ENCODE results near the gene OR11H12.
"Not testable (repeated sequence)": the region's sequence is repeated elsewhere in the genome, so short reads cannot be mapped to it uniquely, and the experiment has no call there.

DNA sequence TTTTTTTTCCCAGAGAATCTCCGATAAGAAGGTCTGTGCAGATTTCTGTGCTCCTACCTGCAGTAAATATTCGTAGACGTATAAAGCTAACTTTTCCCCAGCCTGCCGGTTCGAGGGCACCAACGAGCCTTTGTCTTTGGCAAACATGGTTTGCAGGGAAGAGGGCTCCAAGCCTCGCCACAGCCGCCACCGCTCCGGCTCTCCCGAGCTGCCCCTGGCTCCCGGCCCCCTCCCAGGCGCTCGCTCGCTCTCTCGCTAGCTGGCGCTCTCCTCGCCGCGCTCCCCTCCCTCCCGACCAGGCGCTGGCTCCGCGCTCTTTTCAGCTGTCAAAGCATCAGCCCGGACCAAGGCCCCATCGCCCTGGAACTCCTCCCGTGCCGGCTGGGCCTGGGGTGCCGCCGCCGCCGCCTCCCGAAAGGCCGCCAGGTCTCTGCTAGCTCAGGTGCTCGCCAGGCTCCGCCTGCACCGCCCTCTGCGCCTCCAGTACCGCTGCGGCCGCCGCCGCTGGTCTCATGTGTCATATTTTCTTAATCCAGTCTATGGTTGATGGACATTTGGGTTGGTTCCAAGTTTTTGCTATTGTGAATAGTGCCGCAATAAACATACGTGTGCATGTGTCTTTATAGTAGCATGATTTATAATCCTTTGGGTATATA is 45.3 kb downstream of the OR11H12 start:
- not testable (repeated sequence) for TF ChIP-seq POLR2A (IDR thresholded peaks at IDR 0.05; ENCODE audit: low read length); GATA1 (IDR thresholded peaks at IDR 0.05; ENCODE audit: low read depth, low read length)

All from erythroblast (primary cell).